GM10266 (cell line): ENCODE data around the gene PTPRG.

Experiments
- DNase-seq: peaks from one replicate; pipeline ENCODE4 v3.0.0; 2012; ENCODE audit errors: extremely low spot score
- CTCF ChIP-seq: IDR thresholded peaks from 2 replicates; pipeline ENCODE4 v1.5.1; 2012; ENCODE audit warnings: mild to moderate bottlenecking, low read depth; ENCODE audit not compliant: control insufficient read depth, insufficient read depth; ENCODE audit errors: missing control alignments

The PTPRG gene

GRCh38 chr3:62122819-62123218 lies 561.4 kb downstream of the PTPRG start:
- TF ChIP-seq CTCF: no peak
- DNase-seq: no peak

DNA sequence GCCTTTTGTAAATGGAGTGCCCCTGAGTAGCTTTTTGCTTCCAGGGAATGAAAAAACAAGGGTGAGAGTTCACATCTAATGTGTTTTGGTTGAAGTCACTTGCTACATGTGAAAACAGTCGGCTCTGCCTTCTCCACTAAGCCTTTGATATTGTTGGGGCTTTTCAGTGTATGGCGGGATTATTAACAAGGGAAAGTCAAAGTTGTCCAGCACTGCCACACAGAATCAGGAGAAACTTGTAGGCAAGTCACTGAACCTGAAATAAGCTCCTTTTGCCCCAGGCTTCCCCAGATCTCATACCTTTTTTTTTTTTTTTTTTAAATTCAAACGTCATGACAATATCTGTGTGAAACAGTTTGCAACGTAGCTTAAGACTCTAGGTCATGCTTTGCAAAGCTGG lies 564.0 kb downstream of the PTPRG start:
- TF ChIP-seq CTCF: no peak
- DNase-seq: no peak

- TF ChIP-seq CTCF: no peak
- DNase-seq: no peak
Observed at GRCh38 chr3:62127116-62127515, 565.7 kb downstream of the PTPRG start.

- DNase-seq: no peak
- no peak for TF ChIP-seq CTCF
Observed at GRCh38 chr3:62128051-62128450, 566.7 kb downstream of the PTPRG start.

- DNase-seq: no peak
- no peak for TF ChIP-seq CTCF
Observed at GRCh38 chr3:62128681-62129080, 567.3 kb downstream of the PTPRG start.

DNA sequence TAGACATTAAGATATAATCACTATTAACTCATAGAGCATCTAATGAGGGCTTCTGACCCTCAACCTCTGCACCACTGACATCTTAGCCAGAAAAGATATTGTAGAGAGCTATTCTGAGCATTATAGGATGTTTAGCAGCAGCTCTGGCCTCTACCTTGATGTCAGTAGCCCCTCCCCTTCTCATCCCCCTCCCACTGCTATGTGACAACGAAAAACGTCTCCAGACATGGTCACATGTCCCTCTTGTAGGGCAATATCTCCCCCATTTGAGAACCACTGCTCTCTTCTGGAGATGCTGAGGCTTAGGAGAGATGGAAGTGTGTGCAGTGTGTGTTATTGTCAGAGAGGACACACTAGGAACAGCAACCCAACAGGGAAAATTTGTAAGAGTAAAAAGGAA lies 569.7 kb downstream of the PTPRG start:
- TF ChIP-seq CTCF: no peak
- no peak for DNase-seq

DNA sequence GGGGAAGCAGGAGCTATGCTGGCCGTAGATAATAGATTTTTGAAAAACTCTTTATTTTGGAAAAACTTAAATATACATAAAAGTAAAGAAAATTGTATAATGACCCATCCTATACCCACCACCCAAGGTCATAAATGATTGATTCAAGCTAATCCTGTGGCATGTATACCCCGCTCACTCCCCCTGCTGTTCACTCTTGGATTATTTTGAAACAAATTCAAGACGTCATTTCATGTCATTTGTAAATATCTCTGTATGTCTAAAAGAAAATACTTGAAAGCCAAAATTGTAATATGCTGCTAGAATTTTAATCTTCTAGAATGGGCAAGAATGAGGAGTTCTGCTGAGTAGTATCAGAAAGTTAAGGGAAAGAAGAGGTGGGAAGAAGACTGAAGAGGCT lies 570.2 kb downstream of the PTPRG start:
- TF ChIP-seq CTCF: no peak
- no peak for DNase-seq
